Activated CD8-positive, alpha-beta memory T cell treated with anti-CD3 and anti-CD28 coated beads, Interleukin-2, amount 10 ng/mL, durations not matched to agents 7 days and 5 days (primary cell): ENCODE measurements around the gene SLC38A1. TPM values are rescaled to one million over a fixed set of nuclear protein-coding genes. Genes with fewer than 3 reads are reported as not detected.
"Not testable (repeated sequence)": the region's sequence is repeated elsewhere in the genome, so short reads cannot be mapped to it uniquely, and the experiment has no call there.

Experiments used
- ATAC-seq: fragments of 150-1000 bp; cut with Tn5 transposase; one replicate; pipeline ENCODE4 v1.10.0; 2021; ENCODE audit warnings: moderate library complexity
- CTCF ChIA-PET: fragments of 350-600 bp; sonication (Branson Sonifier 250); formaldehyde crosslinking; loops from one replicate; lab custom pipeline; 2021; ENCODE audit warnings: antibody characterized with exemption; lab: Charles Lee
- DNase-seq: peaks from one replicate; pipeline ENCODE4 v3.0.0-alpha.2; 2020
- H3K27ac Mint-ChIP-seq: one replicate; pipeline ENCODE4 v1.8.0; 2021; ENCODE audit warnings: mild to moderate bottlenecking, mixed read lengths
- H3K27me3 Mint-ChIP-seq: one replicate; pipeline ENCODE4 v1.8.0; 2021; ENCODE audit warnings: mixed read lengths
- H3K36me3 Mint-ChIP-seq: one replicate; pipeline ENCODE4 v1.8.0; 2021; ENCODE audit warnings: mild to moderate bottlenecking, mixed read lengths
- H3K4me1 Mint-ChIP-seq: one replicate; pipeline ENCODE4 v1.8.0; 2021; ENCODE audit warnings: mixed read lengths
- H3K4me3 Mint-ChIP-seq: one replicate; pipeline ENCODE4 v1.8.0; 2021; ENCODE audit warnings: mild to moderate bottlenecking, moderate library complexity, mixed read lengths
- H3K9me3 Mint-ChIP-seq: one replicate; pipeline ENCODE4 v1.8.0; 2022; ENCODE audit warnings: low read depth, mixed read lengths
- total RNA-seq, 2 experiments: library from RNA; stranded (reverse); gene quantifications; one replicate each; pipeline ENCODE4 v1.2.3, GENCODE V29; 2021

SLC38A1 gene
- total RNA-seq, 2 experiments from 2014 or later = 149 to 180 TPM

DNA sequence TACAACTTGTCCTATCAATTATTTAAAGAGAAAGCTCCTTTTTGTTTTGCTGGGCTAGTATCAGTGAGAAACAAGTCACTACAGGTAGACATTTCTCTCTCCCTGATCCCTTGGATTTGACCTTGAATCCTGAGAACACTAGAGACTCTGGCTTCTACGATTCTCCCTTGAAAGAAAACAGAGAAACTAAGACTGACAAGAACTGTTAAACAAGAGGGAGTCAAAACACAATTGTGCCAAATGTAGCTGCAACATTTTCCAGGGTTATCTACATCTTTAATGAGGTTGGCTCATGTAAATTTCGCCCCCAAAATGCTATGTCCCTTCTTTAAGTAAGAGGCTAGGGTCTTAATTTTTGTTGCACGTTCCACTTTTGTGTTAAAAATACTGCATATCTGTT, 62.4 kb downstream of the SLC38A1 start:
- peaks cover 28% of the 10 kb centered on the region for H3K4me1 Mint-ChIP-seq
- ATAC-seq = no peak
- H3K27ac Mint-ChIP-seq = peak overlapping the region; percentile 19
- H3K36me3 Mint-ChIP-seq = peaks cover 78% of the 10 kb centered on the region
- DNase-seq = no peak
- no peak overlapping the region for H3K4me3 Mint-ChIP-seq
- H3K9me3 Mint-ChIP-seq = no peaks in the 10 kb centered on the region
- CTCF ChIA-PET = no interaction called here
- no peaks in the 10 kb centered on the region for H3K27me3 Mint-ChIP-seq

DNA sequence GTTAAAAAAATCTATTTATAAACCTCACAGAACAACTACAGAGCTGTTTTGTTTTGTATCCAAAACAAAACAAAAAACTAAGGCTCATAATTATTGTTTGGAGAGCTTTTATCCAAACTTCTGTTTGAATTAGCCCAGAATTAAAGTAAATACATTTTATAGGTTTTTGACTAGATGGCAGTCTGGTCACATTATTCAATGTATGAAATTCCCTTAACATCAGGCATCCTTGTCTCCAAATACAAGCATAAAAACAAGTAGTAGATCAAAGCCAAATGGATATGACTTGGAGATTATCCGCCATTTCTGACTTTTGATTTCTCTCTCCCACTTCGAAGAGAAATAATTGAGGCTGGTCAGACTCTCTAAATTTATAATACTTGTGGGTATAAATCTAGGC, 63.5 kb downstream of the SLC38A1 start:
- Mint-ChIP-seq H3K4me3 (no peak overlapping the region), H3K36me3 (peaks cover 74% of the 10 kb centered on the region), H3K4me1 (peaks cover 16% of the 10 kb centered on the region), H3K9me3 (no peaks in the 10 kb centered on the region), H3K27me3 (no peaks in the 10 kb centered on the region), H3K27ac (no peak overlapping the region)
- DNase-seq (no peak), ATAC-seq (no peak)
- CTCF ChIA-PET = no interaction called here

DNA sequence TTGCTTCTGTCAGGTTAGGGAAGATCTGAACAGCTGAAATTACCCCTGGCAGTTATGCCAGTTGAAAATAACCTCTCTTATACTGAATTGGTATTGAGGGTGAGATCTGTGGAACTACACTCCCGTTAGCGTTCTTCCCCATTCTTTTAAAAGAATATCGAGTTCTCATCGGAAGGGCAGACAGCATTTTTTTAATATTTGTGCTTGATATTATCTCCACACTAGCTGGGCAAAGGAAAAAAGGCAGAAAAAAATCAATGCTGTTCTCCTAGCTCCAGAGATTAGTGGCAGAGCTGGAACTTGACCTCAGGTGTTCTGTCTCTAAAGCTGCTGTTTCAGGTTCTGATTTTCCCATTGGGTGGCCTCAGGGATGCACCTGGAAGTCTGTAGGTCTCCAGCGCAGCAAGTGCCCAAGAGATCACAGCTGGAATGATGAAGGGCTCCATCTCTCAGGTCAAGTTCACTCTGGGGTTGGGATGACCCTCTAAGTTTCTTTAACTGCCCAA, 67.5 kb downstream of the SLC38A1 start:
- Mint-ChIP-seq H3K27ac (no peak overlapping the region), H3K9me3 (no peaks in the 10 kb centered on the region), H3K4me3 (no peak overlapping the region), H3K36me3 (peaks cover 84% of the 10 kb centered on the region), H3K4me1 (no peaks in the 10 kb centered on the region), H3K27me3 (no peaks in the 10 kb centered on the region)
- ATAC-seq (no peak), DNase-seq (no peak)
- CTCF ChIA-PET = no interaction called here

DNA sequence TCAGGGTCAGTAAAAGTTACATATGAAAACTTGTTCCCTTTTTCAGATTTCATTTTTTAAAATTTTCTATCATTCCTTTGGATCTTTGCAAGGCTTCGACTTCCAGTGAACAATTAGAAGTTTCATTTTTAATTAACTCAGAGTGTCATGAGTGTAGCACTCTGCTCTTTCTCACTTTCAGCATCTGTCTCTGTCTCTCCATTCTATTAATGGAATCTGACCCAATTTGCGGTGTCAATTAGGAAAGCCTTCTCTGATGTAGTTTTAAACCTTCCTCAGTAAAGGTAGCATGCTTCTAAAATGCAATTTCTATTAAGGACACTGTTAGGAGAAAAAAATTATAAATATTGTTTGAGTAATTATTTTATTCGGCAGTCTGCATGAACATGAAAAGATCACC, 68.3 kb downstream of the SLC38A1 start:
- DNase-seq (no peak), ATAC-seq (no peak)
- CTCF ChIA-PET = no interaction called here
- peaks cover 6% of the 10 kb centered on the region for H3K9me3 Mint-ChIP-seq
- peaks cover 85% of the 10 kb centered on the region for H3K36me3 Mint-ChIP-seq
- no peaks in the 10 kb centered on the region for H3K27me3 Mint-ChIP-seq
- H3K4me3 Mint-ChIP-seq = no peak overlapping the region
- H3K4me1 Mint-ChIP-seq = no peaks in the 10 kb centered on the region
- no peak overlapping the region for H3K27ac Mint-ChIP-seq

DNA sequence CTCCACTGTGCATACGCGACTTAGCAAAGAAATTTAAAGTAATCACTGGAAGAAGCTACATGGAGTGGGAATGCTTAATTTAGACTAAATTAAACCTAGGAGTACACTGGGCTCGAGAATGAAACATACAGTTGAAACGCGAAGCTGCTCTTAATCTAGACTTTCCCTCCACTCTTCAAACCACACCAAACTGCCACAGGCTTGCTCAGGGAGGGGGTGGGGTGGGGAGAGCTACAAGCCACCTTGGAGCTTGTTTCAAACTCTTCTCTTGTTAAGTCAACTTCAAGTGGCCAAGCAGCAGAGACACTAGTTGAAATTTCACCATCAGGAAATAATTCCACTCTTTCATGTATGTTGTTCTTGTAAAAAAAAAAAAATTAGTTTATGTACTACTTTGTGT, 69.9 kb downstream of the SLC38A1 start:
- Mint-ChIP-seq H3K4me3 (no peak overlapping the region), H3K9me3 (peaks cover 9% of the 10 kb centered on the region), H3K36me3 (peaks cover 88% of the 10 kb centered on the region), H3K27me3 (no peaks in the 10 kb centered on the region), H3K27ac (no peak overlapping the region), H3K4me1 (no peaks in the 10 kb centered on the region)
- CTCF ChIA-PET = no interaction called here
- ATAC-seq = no peak
- DNase-seq = no peak

DNA sequence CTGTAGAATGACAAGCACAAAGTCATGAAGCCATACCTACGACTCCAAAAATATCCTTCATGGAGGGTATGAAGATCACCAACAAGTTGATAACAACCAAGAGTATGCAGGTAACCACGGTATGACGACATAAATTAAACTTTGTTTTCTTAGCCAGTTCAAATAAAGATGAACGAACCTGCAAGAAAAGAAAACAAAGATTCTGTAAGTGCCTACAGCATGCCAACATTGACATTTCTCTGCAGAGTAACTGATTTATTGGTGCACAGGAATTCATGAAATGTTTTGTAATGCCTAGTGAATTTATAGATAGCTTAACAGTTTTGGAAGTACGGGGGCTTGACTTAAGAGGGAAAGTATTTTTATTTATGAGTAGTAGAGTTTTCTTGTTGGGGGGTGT, 71.0 kb downstream of the SLC38A1 start:
- Mint-ChIP-seq H3K4me1 (no peaks in the 10 kb centered on the region), H3K36me3 (peaks cover 91% of the 10 kb centered on the region), H3K27me3 (no peaks in the 10 kb centered on the region), H3K27ac (no peak overlapping the region), H3K9me3 (peaks cover 13% of the 10 kb centered on the region), H3K4me3 (no peak overlapping the region)
- ATAC-seq (no peak), DNase-seq (no peak)
- CTCF ChIA-PET = no interaction called here

DNA sequence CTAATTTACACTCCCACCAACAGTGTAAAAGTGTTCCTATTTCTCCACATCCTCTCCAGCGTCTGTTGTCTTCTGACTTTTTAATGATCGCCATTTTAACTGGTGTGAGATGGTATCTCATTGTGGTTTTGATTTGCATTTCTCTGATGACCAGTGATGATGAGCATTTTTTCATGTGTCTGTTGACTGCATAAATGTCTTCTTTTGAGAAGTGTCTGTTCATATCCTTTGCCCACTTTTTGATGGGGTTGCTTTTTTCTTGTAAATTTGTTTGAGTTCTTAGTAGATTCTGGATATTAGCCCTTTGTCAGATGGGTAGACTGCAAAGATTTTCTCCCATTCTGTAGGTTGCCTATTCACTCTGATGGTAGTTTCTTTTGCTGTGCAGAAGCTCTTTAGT, 78.3 kb downstream of the SLC38A1 start:
- H3K9me3 Mint-ChIP-seq, ATAC-seq, DNase-seq, H3K27me3 Mint-ChIP-seq, H3K4me1 Mint-ChIP-seq, H3K4me3 Mint-ChIP-seq, CTCF ChIA-PET: not testable (repeated sequence)
- peak overlapping the region; percentile 19 for H3K27ac Mint-ChIP-seq
- H3K36me3 Mint-ChIP-seq = peaks cover 81% of the 10 kb centered on the region

DNA sequence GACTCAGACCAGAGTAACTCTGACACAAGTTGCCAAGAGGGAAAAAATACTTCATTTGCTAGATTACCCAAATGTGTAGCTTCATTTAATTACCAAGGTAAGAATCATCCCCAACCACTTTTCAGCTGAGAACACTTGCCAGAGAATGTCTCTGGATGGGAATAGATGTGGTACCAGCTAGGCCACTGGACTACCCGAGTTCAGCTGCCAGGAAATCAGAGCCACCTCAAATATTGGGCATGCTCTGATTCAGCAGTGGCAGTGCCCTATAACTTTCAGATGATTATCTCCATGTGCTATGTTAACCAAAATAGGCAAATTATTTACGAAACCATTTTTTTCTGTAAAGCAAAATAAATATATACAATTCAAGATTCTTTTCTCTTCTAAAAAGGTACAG, 80.7 kb downstream of the SLC38A1 start:
- CTCF ChIA-PET = no interaction called here
- no peak for DNase-seq
- no peaks in the 10 kb centered on the region for H3K27me3 Mint-ChIP-seq
- no peak overlapping the region for H3K27ac Mint-ChIP-seq
- H3K4me1 Mint-ChIP-seq = no peaks in the 10 kb centered on the region
- no peak overlapping the region for H3K4me3 Mint-ChIP-seq
- ATAC-seq = no peak
- peaks cover 5% of the 10 kb centered on the region for H3K9me3 Mint-ChIP-seq
- H3K36me3 Mint-ChIP-seq = peaks cover 69% of the 10 kb centered on the region

DNA sequence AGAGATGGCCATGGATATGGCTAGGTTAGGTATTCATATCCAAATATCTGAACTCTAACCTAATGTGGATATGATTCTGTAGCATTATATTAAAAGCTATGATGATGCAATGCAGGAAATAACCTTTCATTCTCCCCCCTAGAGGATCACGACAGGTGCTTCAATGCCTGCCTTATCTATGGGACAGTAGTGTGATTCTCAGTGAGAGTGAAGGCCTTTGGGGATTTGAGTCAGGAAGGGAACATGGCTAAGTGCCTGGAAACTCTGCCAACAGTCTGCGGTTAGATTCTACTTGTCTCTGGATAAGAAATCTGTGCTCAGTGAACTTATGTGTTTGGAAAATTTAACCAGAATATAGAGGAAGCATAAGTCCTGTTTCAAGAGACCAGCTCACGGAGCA, 81.8 kb downstream of the SLC38A1 start:
- H3K27me3 Mint-ChIP-seq = no peaks in the 10 kb centered on the region
- no peak overlapping the region for H3K4me3 Mint-ChIP-seq
- DNase-seq (no peak), ATAC-seq (no peak)
- no peaks in the 10 kb centered on the region for H3K4me1 Mint-ChIP-seq
- no peaks in the 10 kb centered on the region for H3K9me3 Mint-ChIP-seq
- no peak overlapping the region for H3K27ac Mint-ChIP-seq
- peaks cover 60% of the 10 kb centered on the region for H3K36me3 Mint-ChIP-seq
- CTCF ChIA-PET = interaction anchor here (1.3 kb wide), 1 partner anchor 10 kb away, joined by 3 read pairs; no protein-coding TSS in a partner anchor

DNA sequence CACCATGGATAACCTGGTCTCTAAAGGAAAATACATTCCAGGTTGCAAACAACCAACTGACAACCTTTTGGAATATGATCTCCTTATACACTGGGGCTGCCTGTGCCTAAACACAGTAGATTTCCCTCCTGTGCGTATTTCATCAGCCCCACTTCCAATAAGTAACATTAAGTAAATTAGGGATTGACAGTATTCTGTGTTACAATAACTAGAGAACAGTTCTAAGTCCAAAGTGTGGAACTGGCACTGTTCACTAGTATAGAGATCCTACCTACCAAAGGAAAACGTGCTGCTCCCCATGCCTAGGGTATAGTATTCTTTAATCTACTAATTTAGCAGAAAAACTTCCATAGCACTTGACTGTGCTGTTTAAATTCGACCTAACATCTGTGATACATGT, 82.8 kb downstream of the SLC38A1 start:
- Mint-ChIP-seq H3K9me3 (no peaks in the 10 kb centered on the region), H3K27me3 (no peaks in the 10 kb centered on the region), H3K36me3 (peaks cover 53% of the 10 kb centered on the region), H3K4me3 (no peak overlapping the region), H3K4me1 (no peaks in the 10 kb centered on the region), H3K27ac (no peak overlapping the region)
- CTCF ChIA-PET = no interaction called here
- DNase-seq (no peak), ATAC-seq (no peak)

DNA sequence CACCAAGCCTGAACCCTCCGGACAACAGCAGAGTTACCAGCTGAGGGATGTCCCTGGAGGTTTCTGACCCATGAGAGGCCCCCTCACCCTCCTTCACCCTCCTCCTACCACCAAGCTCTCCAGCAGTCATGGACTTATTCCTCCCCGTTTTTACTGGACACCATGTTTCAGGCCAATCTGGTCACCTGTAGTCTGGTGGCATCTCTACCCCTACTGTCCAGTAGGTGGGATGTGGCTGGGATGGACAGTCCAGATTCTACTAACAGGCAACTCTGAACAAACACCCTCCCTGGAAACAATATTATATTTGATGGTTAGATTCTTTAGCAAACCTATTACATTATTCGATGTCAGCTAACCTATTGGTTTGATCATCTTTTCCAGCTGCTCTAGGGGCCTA, 83.2 kb downstream of the SLC38A1 start:
- ATAC-seq = no peak
- no peak for DNase-seq
- peaks cover 49% of the 10 kb centered on the region for H3K36me3 Mint-ChIP-seq
- no peak overlapping the region for H3K4me3 Mint-ChIP-seq
- no peaks in the 10 kb centered on the region for H3K27me3 Mint-ChIP-seq
- no peak overlapping the region for H3K27ac Mint-ChIP-seq
- no peaks in the 10 kb centered on the region for H3K4me1 Mint-ChIP-seq
- no peaks in the 10 kb centered on the region for H3K9me3 Mint-ChIP-seq
- CTCF ChIA-PET = no interaction called here

DNA sequence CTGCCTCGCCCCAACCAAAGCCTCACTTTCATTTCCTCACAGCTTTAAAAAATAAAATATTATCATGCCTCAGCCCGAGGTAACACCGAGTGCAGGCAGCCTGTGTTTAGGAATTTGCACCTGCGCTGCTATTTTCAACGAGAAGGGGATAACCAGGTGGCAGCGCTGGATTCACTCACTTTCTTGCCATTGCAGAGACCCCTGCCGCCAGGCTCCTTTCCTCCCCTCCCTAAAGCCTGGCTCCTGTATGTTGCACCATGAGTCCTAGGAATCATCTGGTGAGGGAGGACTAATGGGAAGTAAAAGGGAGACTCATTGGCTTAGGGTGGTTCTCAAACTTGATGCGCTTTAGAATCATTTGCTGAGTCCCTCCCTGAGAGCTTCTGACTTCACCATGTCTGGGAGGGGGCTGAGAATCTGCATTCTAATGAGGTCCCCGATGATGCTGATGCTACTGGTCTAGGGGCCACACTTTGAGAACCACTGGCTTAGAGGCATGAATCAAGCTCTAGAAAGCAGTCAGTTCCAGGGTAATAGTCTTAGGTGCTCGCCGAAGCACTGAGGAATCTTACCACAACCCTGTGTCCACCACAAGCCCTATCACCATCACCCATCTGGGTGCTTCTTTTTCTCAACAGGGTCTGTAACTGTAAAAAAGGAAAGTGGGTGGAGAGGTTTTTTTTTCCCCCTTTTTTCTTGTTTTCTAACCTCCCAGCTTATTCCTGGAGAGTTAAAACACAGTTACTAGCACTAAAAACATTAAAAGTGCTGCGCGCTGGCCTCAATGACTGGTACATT, 83.8 kb downstream of the SLC38A1 start:
- DNase-seq = no peak
- Mint-ChIP-seq H3K36me3 (peaks cover 44% of the 10 kb centered on the region), H3K27me3 (no peaks in the 10 kb centered on the region), H3K4me1 (no peaks in the 10 kb centered on the region), H3K9me3 (no peaks in the 10 kb centered on the region), H3K27ac (no peak overlapping the region), H3K4me3 (no peak overlapping the region)
- no peak for ATAC-seq
- CTCF ChIA-PET = interaction anchor here (0.9 kb wide), 1 partner anchor 118 kb away, joined by 3 read pairs; no protein-coding TSS in a partner anchor

DNA sequence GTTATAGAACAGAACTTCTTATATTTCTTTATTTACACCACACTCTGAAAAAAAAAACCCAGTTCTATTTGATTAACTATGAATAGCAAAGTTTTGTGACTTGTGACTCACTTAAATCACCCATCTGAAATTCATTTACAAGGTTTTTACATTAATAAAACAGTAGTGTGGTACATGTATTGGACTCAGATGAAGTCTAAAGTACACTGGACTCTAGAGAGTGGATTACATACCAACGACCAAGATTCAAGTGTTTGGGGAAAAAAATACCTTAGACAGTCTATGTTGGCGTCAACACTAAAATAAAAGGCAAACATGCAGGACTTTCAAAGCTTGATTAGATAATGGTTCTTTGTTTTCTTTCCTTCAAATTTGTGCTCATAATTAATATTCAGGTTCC, 85.7 kb downstream of the SLC38A1 start:
- Mint-ChIP-seq H3K36me3 (peaks cover 30% of the 10 kb centered on the region), H3K27me3 (no peaks in the 10 kb centered on the region), H3K4me3 (no peak overlapping the region), H3K27ac (no peak overlapping the region), H3K4me1 (peaks cover 7% of the 10 kb centered on the region), H3K9me3 (no peaks in the 10 kb centered on the region)
- DNase-seq = no peak
- ATAC-seq = no peak
- CTCF ChIA-PET = no interaction called here

DNA sequence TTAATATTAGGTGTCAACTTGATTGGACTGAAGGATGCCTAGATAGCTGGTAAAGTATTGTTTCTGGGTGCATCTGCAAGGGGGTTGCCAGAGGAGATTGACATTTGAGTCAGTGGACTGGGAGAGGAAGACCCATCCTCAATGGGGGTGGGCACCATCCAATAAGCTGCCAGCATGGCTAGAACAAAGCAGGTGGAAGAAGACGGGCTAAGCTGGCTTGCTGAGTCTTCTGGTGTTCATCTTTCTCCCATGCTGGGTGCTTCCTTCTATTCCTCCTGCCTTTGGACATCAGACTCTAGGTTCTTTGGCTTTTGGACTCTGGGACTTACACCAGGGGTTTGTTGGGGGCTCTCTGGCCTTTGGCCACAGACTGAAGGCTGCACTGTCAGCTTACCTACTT, 87.4 kb downstream of the SLC38A1 start:
- Mint-ChIP-seq H3K27me3 (no peaks in the 10 kb centered on the region), H3K4me1 (peaks cover 15% of the 10 kb centered on the region), H3K27ac (no peak overlapping the region), H3K36me3 (peaks cover 19% of the 10 kb centered on the region), H3K4me3 (no peak overlapping the region), H3K9me3 (no peaks in the 10 kb centered on the region)
- ATAC-seq (no peak), DNase-seq (no peak)
- CTCF ChIA-PET = no interaction called here
